ENCODE data around the gene TECR. TPM values are rescaled to one million over a fixed set of nuclear protein-coding genes. Genes with fewer than 3 reads are reported as not detected.
"Not testable (repeated sequence)": the region's sequence is repeated elsewhere in the genome, so short reads cannot be mapped to it uniquely, and the experiment has no call there.

Gene TECR
- total RNA-seq, 2 experiments from 2014 or later = 153 to 163 TPM

DNA sequence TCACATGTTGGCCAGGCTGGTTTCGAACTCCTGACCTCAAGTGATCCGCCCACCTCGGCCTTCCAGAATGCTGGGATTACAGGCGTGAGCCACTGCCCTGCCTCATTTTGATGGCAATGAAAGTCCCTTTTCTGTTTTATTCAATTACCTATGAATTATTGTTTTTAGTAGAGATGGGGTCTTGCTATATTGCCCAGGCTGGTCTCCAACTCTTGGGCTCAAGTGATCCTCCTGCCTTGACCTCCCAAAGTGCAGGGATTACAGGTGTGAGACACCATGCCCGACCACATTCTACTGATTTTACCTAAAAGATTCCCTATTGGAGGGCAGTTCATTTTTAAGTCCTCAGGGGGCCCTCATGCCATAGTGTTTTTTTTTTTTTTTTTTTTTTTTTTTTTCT, 12.6 kb downstream of the TECR start:
- DNase-seq; H3K9me3 Mint-ChIP-seq (ENCODE audit: insufficient read depth); POLR2A ChIA-PET; H3K27me3 Mint-ChIP-seq (ENCODE audit: low read depth); ATAC-seq; H3K27ac Mint-ChIP-seq; H3K4me3 Mint-ChIP-seq: not testable (repeated sequence)
- Mint-ChIP-seq H3K4me1 (ENCODE audit: low read depth) (peaks cover 13% of the 10 kb centered on the region), H3K36me3 (ENCODE audit: low read depth) (peaks cover 14% of the 10 kb centered on the region)
- CTCF ChIA-PET = interaction anchor here (1.3 kb wide), 1 partner anchor 10 kb away, joined by 3 read pairs; no protein-coding TSS in a partner anchor

DNA sequence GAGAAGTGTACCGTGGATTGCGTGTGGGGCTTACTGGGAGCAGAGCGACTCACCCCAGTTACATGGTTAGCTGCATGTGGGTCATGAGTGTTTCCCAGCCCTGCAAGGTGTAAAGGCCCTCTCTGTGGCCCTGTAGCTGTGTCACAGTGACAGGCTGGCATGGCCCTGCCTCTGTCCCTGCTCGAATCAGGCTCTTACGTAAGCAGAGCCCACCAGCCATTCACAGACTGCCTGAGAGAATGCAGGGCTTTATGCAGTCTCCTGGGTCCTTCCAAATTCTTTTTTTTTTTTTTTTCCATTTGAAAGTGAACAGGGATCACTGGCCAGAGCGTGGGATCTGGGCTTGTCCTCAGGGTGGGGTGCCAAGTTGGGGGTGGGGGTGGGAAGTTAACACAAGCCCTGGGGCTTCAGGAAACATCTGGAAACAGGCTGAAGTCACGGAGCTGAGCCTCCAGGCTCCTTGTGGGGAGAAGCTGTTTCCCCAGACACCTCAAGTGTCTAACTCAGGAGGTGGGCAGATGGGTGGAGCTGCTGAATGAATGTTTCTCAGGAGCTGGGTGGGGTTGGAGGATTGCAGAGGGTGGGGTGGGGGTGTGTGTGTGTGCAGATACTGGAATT, 13.4 kb downstream of the TECR start:
- Mint-ChIP-seq H3K27ac (no peak overlapping the region), H3K9me3 (ENCODE audit: insufficient read depth) (no peaks in the 10 kb centered on the region), H3K27me3 (ENCODE audit: low read depth) (no peaks in the 10 kb centered on the region), H3K36me3 (ENCODE audit: low read depth) (peaks cover 14% of the 10 kb centered on the region), H3K4me3 (no peak overlapping the region), H3K4me1 (ENCODE audit: low read depth) (peaks cover 10% of the 10 kb centered on the region)
- POLR2A ChIA-PET = no interaction called here
- ATAC-seq = no peak
- DNase-seq = no peak
- CTCF ChIA-PET = interaction anchor here (1.3 kb wide), 1 partner anchor 9 kb away, joined by 3 read pairs; no protein-coding TSS in a partner anchor

DNA sequence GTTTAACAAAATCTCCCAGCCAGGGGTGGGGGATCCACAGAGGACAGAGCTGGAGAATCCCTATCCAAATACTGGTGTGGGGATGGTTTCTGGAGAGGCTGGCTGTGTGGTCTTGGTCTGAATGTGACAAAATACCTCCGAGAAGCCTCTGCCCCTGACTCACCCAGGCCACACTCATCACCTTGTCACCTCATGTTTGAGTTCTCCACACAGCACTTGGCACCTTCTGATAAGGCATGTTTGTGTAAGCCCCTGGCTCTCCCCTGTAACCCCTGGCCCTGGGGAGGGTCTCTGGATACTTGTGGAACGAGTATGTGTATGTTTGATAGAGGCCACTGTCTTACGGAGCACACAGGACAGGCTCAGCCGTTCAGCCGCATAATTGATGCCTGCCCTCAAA, 14.7 kb downstream of the TECR start:
- DNase-seq (no peak), ATAC-seq (no peak)
- Mint-ChIP-seq H3K4me1 (ENCODE audit: low read depth) (peaks cover 9% of the 10 kb centered on the region), H3K36me3 (ENCODE audit: low read depth) (peaks cover 22% of the 10 kb centered on the region), H3K27me3 (ENCODE audit: low read depth) (no peaks in the 10 kb centered on the region), H3K4me3 (no peak overlapping the region), H3K27ac (no peak overlapping the region), H3K9me3 (ENCODE audit: insufficient read depth) (no peaks in the 10 kb centered on the region)
- ChIA-PET POLR2A (interaction anchor here (0.9 kb wide), 1 partner anchor 25 kb away, joined by 3 read pairs; no protein-coding TSS in a partner anchor), CTCF (no interaction called here)

DNA sequence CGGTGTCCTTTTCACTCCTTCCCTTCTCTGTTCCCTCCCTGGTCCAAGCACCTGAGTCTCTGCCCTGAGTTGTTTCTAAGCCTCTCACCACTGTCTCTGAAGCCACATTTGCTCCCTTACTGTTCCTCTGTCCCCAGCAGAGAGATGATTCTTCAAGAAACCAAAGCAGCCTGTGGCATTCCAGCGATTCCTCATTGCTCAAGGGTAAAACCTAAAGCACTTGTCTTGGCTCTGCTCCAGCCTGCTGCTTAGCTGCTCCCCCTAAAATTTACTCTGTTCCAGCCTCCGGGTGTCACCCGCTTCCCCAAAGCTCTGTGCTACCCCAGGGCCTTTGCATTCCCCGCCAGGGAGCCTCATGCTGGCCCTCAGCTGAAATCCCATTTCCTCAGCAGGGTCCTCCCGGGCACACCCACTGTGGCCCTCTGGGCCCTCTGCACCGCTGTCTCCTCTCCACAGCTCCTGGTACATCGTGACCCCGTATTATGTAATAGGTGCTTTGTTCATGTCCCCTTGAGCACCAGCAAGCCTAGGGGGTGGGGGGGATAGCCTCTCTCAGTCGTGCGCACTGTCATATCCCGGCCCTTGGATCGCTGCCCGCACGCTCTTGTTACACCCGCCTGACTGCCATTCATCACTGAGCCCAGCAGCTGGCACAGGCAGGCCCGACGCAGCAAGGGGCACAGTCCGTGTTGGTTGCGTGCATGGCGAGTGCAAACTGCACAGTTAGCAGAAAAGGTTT, 15.8 kb downstream of the TECR start:
- H3K27ac Mint-ChIP-seq = peak overlapping the region; percentile 28
- ChIA-PET CTCF (interaction anchor here (3.5 kb wide), 1 partner anchor 11 kb away, joined by 15 read pairs; no protein-coding TSS in a partner anchor), POLR2A (interaction anchor here (0.6 kb wide), 1 partner anchor 9 kb away, joined by 3 read pairs; no protein-coding TSS in a partner anchor)
- peaks cover 20% of the 10 kb centered on the region for H3K36me3 Mint-ChIP-seq (ENCODE audit: low read depth)
- H3K4me3 Mint-ChIP-seq = no peak overlapping the region
- H3K27me3 Mint-ChIP-seq (ENCODE audit: low read depth) = no peaks in the 10 kb centered on the region
- DNase-seq = no peak
- H3K9me3 Mint-ChIP-seq (ENCODE audit: insufficient read depth) = no peaks in the 10 kb centered on the region
- no peak for ATAC-seq
- H3K4me1 Mint-ChIP-seq (ENCODE audit: low read depth) = peaks cover 4% of the 10 kb centered on the region

DNA sequence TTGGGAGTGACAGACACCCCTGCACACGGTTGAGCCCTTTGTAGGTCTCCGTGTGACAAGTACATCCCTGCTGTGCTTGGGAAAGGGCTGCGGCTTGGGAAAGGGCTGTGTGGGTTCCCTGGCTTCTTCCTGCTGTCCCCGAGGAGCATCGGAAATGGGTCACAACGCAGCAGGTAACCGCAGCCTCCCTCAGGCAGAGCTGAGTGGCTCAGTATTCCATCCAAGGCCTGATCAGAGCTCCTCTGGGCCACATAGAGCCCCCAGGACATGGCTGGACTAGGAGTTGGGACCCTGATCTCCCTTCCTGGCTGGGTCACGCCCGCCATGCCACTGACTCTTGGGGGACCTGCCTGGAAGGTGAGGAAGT, 16.3 kb downstream of the TECR start:
- Mint-ChIP-seq H3K27ac (no peak overlapping the region), H3K36me3 (ENCODE audit: low read depth) (peaks cover 20% of the 10 kb centered on the region), H3K4me1 (ENCODE audit: low read depth) (peaks cover 5% of the 10 kb centered on the region), H3K4me3 (no peak overlapping the region), H3K27me3 (ENCODE audit: low read depth) (no peaks in the 10 kb centered on the region), H3K9me3 (ENCODE audit: insufficient read depth) (no peaks in the 10 kb centered on the region)
- CTCF ChIA-PET = interaction anchor here (3.5 kb wide), 1 partner anchor 11 kb away, joined by 15 read pairs; no protein-coding TSS in a partner anchor
- POLR2A ChIA-PET = no interaction called here
- ATAC-seq = no peak
- DNase-seq = no peak

DNA sequence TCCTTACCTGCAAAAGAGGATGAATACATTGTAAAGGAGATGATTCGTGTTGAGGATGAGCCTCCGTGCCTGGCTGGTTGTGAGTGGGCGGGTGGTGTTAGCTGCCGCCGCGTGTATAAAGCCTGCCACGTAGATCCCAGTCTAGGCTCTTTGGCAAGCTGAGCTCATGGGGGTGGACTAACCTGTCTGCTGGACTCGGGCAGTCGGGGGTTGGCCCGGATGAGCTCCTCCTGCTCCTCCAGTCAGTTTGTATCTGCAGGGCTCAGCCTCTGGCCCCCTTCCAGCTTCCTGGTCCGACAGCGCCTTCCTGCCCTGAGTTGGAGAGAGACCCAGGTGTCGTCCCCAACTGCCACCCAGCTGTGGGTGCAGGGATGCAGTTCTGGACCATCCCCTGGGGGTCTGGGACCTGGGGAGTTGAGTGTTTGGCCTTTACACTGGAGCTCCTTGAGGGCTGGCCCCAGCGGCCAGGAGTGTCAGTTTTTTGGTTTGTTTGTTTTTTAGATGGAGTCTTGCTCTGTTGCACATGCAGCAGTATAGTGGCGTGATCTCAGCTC, 20.9 kb downstream of the TECR start:
- no peaks in the 10 kb centered on the region for H3K27me3 Mint-ChIP-seq (ENCODE audit: low read depth)
- H3K4me3 Mint-ChIP-seq = no peak overlapping the region
- H3K27ac Mint-ChIP-seq = peak overlapping the region; percentile 64
- peaks cover 19% of the 10 kb centered on the region for H3K36me3 Mint-ChIP-seq (ENCODE audit: low read depth)
- H3K4me1 Mint-ChIP-seq (ENCODE audit: low read depth) = peaks cover 34% of the 10 kb centered on the region
- ChIA-PET POLR2A (interaction anchor here (2.2 kb wide), 1 partner anchor 32 kb away, joined by 10 read pairs; the partner anchor contains the start of gene DNAJB1), CTCF (interaction anchor here (1.4 to 2.8 kb wide), 5 partner anchors 15 to 45 kb away, joined by 6 to 33 read pairs (median 10); partner anchors contain the start of genes DNAJB1 and TECR)
- no peaks in the 10 kb centered on the region for H3K9me3 Mint-ChIP-seq (ENCODE audit: insufficient read depth)
- ATAC-seq (no peak), DNase-seq (no peak)

DNA sequence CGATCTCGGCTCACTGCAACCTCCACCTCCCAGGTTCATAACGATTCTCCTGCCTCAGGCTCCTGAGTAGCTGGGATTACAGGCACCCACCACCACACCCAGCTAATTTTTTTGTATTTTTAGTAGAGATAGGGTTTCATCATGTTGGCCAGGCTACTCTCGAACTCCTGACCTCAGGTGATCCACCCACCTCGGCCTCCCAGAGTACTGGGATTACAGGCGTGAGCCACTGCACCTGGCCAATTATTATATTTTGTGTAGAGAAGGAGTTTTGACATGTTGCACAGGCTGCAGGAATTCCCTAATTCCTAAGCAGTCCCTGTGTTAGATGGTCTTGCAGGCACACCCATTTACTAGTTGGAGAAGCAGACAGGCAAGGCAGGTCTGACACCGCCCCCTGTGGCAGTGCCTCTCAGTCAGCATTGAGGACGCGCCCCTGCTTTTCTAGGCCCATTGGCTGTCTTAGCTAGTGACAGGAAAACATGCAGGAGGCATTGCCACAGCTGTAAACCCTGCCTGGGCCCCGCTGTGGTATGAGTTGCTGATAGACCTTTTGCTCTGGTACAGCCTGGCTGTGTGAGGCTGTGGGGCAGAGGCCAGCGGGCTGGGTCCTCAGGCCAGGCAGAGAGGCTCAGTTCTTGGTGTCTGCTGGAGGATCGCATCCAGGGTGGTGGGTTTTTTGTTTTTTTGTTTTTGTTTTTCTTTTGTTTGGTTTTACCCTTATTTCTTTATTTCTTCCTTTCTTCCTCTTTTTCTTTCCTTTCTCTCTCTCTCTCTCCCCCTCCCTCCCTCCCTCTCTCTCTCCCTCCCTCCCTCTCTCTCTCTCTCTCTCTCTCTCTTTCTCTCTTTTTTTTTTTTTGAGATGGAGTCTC, 22.0 kb downstream of the TECR start:
- H3K9me3 Mint-ChIP-seq (ENCODE audit: insufficient read depth); H3K4me3 Mint-ChIP-seq; H3K27me3 Mint-ChIP-seq (ENCODE audit: low read depth): not testable (repeated sequence)
- DNase-seq (peak; percentile 88), ATAC-seq (peak; percentile 98)
- ChIA-PET CTCF (interaction anchor here (0.6 to 2.8 kb wide), 16 partner anchors 9 to 139 kb away, joined by 3 to 33 read pairs (median 6); partner anchors contain the start of genes DNAJB1, GIPC1, NDUFB7 and TECR), POLR2A (interaction anchor here (0.6 to 2.2 kb wide), 4 partner anchors 16 to 64 kb away, joined by 3 to 10 read pairs (median 4); partner anchors contain the start of gene DNAJB1)
- Mint-ChIP-seq H3K4me1 (ENCODE audit: low read depth) (peaks cover 41% of the 10 kb centered on the region), H3K36me3 (ENCODE audit: low read depth) (peaks cover 17% of the 10 kb centered on the region), H3K27ac (peak overlapping the region; percentile 84)

DNA sequence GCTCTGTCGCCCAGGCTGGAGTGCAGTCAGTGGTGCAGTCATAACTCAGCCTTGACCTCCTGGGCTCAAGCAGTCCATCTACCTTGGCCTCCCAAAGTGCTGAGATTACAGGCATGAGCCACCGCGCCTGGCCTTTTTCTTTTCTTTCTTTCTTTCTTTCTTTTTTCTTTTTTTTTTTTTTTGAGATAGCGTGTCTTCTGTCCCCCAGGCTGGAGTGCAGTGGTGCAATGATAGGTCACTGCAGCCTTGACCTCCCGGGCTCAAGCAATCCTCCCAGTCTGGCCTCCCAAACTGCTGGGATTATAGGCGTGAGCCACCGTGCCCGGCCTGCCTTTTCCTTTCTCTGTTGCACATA, 22.6 kb downstream of the TECR start:
- H3K9me3 Mint-ChIP-seq (ENCODE audit: insufficient read depth); H3K27me3 Mint-ChIP-seq (ENCODE audit: low read depth); ATAC-seq; H3K4me3 Mint-ChIP-seq; DNase-seq: not testable (repeated sequence)
- Mint-ChIP-seq H3K4me1 (ENCODE audit: low read depth) (peaks cover 46% of the 10 kb centered on the region), H3K36me3 (ENCODE audit: low read depth) (peaks cover 17% of the 10 kb centered on the region), H3K27ac (peak overlapping the region; percentile 79)
- POLR2A ChIA-PET = interaction anchor here (0.6 to 2.2 kb wide), 3 partner anchors 15 to 65 kb away, joined by 3 to 10 read pairs (median 4); partner anchors contain the start of gene DNAJB1
- CTCF ChIA-PET = interaction anchor here (0.6 to 2.8 kb wide), 16 partner anchors 9 to 138 kb away, joined by 3 to 33 read pairs (median 6); partner anchors contain the start of genes DNAJB1, GIPC1, NDUFB7 and TECR

DNA sequence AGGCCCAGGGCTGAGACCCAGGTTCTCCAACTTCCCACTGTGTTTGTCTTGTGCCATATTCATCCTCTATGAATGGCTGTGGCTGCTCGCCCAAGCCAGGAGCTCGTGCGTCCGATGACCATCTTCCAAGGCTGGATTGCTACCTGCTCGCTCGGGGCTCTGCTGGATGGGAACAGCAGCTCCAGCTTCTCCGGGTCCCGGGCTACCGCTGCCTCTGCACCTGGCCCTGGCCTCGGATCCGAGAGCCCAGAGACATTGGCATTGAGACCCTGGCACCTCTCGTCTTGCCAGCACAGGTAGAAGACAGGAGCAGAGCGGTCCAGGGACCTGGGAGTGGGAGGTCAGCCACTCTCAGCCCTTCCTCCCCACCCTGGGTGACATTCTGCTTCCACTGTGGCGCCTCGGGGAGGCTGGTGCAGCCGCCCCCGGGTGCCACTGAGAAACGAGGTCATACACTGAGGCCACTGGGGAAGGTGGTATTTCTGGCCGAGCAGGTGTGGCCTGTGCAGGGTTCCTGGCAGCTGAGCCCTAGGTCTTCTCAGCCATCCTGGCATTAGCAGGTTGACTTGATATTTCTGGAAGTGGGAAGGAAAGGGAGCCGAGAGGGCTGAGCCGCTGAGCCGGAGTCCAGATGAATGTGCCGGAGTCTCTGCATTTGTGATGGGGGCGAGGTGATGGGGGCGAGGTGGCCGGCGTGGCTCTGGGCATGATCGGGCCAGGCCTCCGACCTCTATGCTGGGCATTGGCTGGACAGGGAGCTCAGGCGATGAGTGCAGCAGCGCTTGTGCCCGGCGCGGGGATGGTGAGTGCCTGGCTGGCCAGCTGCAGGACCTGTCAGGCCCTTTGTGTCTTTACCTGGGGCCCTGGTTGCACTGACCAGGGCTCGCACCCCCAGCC, 23.9 kb downstream of the TECR start:
- no peaks in the 10 kb centered on the region for H3K27me3 Mint-ChIP-seq (ENCODE audit: low read depth)
- DNase-seq (no peak), ATAC-seq (no peak)
- H3K27ac Mint-ChIP-seq = no peak overlapping the region
- ChIA-PET CTCF (interaction anchor here (0.9 to 1.5 kb wide), 3 partner anchors 18 to 73 kb away, joined by 3 read pairs; no protein-coding TSS in a partner anchor), POLR2A (interaction anchor here (1.0 to 1.1 kb wide), 2 partner anchors 8 to 38 kb away, joined by 3 read pairs; no protein-coding TSS in a partner anchor)
- H3K36me3 Mint-ChIP-seq (ENCODE audit: low read depth) = peaks cover 15% of the 10 kb centered on the region
- peaks cover 46% of the 10 kb centered on the region for H3K4me1 Mint-ChIP-seq (ENCODE audit: low read depth)
- no peak overlapping the region for H3K4me3 Mint-ChIP-seq
- no peaks in the 10 kb centered on the region for H3K9me3 Mint-ChIP-seq (ENCODE audit: insufficient read depth)

DNA sequence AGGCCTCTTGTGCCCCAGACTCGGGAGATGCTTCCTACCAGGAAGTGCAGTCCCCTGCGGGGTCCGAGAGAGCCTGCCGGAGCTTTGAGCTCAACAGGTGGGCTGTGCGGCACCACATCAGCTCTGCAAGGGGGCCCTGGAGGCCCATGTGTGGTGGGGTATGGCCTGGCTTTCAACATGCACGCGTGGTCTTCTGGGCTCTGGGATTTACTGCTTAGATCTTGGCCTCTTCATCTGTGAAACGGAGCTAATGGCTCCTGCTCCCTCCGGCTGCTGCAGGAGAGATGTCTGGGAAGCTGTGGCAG, 24.5 kb downstream of the TECR start:
- no peak for DNase-seq
- Mint-ChIP-seq H3K9me3 (ENCODE audit: insufficient read depth) (no peaks in the 10 kb centered on the region), H3K27ac (no peak overlapping the region), H3K4me3 (no peak overlapping the region), H3K4me1 (ENCODE audit: low read depth) (peaks cover 46% of the 10 kb centered on the region), H3K27me3 (ENCODE audit: low read depth) (no peaks in the 10 kb centered on the region), H3K36me3 (ENCODE audit: low read depth) (peaks cover 10% of the 10 kb centered on the region)
- ChIA-PET POLR2A (interaction anchor here (1.0 to 1.1 kb wide), 2 partner anchors 9 to 38 kb away, joined by 3 read pairs; no protein-coding TSS in a partner anchor), CTCF (interaction anchor here (0.9 to 1.5 kb wide), 4 partner anchors 17 to 74 kb away, joined by 3 to 5 read pairs (median 3); no protein-coding TSS in a partner anchor)
- no peak for ATAC-seq
